ENCODE results near the gene SPTB.
"Not testable (repeated sequence)": the region's sequence is repeated elsewhere in the genome, so short reads cannot be mapped to it uniquely, and the experiment has no call there.

The SPTB gene

GRCh38 chr14:64821651-64822050 is 58.1 kb downstream of the SPTB start:
- DNase-seq (ENCODE audit: low spot score): no peak

GRCh38 chr14:64818151-64818550 is 61.6 kb downstream of the SPTB start:
- no peak for DNase-seq (ENCODE audit: low spot score)

GRCh38 chr14:64817631-64818030 is 62.1 kb downstream of the SPTB start:
- no peak for DNase-seq (ENCODE audit: low spot score)

GRCh38 chr14:64816221-64816783 is 63.4 kb downstream of the SPTB start:
- DNase-seq (ENCODE audit: low spot score): no peak

GRCh38 chr14:64815257-64815656 is 64.5 kb downstream of the SPTB start:
- DNase-seq (ENCODE audit: low spot score): no peak

GRCh38 chr14:64812412-64812811 is 67.3 kb downstream of the SPTB start:
- DNase-seq (ENCODE audit: low spot score): no peak

GRCh38 chr14:64811676-64812075 is 68.0 kb downstream of the SPTB start:
- no peak for DNase-seq (ENCODE audit: low spot score)

- no peak for DNase-seq (ENCODE audit: low spot score)
These were observed 71.3 kb downstream of the SPTB start for GRCh38 chr14:64808449-64808848.

GRCh38 chr14:64807551-64807950 is 72.2 kb downstream of the SPTB start:
- no peak for DNase-seq (ENCODE audit: low spot score)

- DNase-seq (ENCODE audit: low spot score): no peak
These were observed 72.7 kb downstream of the SPTB start for GRCh38 chr14:64806862-64807495.

- DNase-seq (ENCODE audit: low spot score): no peak
These were observed 73.4 kb downstream of the SPTB start for GRCh38 chr14:64806202-64806861.

- not testable (repeated sequence) for DNase-seq (ENCODE audit: low spot score)
These were observed 74.1 kb downstream of the SPTB start for GRCh38 chr14:64805646-64806045.

- no peak for DNase-seq (ENCODE audit: low spot score)
These were observed 74.9 kb downstream of the SPTB start for GRCh38 chr14:64804754-64805260.

- no peak for DNase-seq (ENCODE audit: low spot score)
These were observed 77.9 kb downstream of the SPTB start for GRCh38 chr14:64801800-64802199.

GRCh38 chr14:64801046-64801445 is 78.7 kb downstream of the SPTB start:
- DNase-seq (ENCODE audit: low spot score): no peak

GRCh38 chr14:64800000-64800399 is 79.7 kb downstream of the SPTB start:
- DNase-seq (ENCODE audit: low spot score): peak; percentile 20

GRCh38 chr14:64799555-64799954 is 80.2 kb downstream of the SPTB start:
- DNase-seq (ENCODE audit: low spot score): no peak

- no peak for DNase-seq (ENCODE audit: low spot score)
These were observed 83.3 kb downstream of the SPTB start for GRCh38 chr14:64796369-64796768.

GRCh38 chr14:64795921-64796320 is 83.8 kb downstream of the SPTB start:
- no peak for DNase-seq (ENCODE audit: low spot score)

- no peak for DNase-seq (ENCODE audit: low spot score)
These were observed 84.5 kb downstream of the SPTB start for GRCh38 chr14:64795211-64795610.

GRCh38 chr14:64792871-64793560 is 86.7 kb downstream of the SPTB start:
- no peak for DNase-seq (ENCODE audit: low spot score)

- no peak for DNase-seq (ENCODE audit: low spot score)
These were observed 87.5 kb downstream of the SPTB start for GRCh38 chr14:64792231-64792630.

- DNase-seq (ENCODE audit: low spot score): no peak
These were observed 89.2 kb downstream of the SPTB start for GRCh38 chr14:64790478-64790877.
